Measurements from ENCODE around the gene TMEM255B.
"Not testable (repeated sequence)": the region's sequence is repeated elsewhere in the genome, so short reads cannot be mapped to it uniquely, and the experiment has no call there.

Gene TMEM255B

DNA sequence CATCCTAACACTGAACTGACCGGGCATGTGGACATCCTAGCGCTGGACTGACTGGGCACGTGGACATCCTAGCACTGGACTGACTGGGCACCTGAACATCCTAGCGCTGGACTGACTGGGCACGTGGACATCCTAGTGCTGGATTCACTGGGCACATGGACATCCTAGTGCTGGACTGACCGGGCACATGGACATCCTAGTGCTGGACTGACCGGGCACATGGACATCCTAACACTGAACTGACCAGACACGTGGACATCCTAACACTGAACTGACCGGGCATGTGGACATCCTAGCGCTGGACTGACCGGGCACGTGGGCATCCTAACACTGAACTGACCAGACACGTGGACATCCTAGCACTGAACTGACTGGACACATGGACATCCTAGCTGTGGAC lies 30.9 kb downstream of the TMEM255B start:
- not testable (repeated sequence) for H3K9ac ChIP-seq (ENCODE audit: low read depth, low read length); H3K36me3 ChIP-seq (ENCODE audit: insufficient read depth, low read length); H3K4me1 ChIP-seq (ENCODE audit: insufficient read depth, low read length); H3K9me3 ChIP-seq (ENCODE audit: control insufficient read depth, insufficient read depth, low read length)

DNA sequence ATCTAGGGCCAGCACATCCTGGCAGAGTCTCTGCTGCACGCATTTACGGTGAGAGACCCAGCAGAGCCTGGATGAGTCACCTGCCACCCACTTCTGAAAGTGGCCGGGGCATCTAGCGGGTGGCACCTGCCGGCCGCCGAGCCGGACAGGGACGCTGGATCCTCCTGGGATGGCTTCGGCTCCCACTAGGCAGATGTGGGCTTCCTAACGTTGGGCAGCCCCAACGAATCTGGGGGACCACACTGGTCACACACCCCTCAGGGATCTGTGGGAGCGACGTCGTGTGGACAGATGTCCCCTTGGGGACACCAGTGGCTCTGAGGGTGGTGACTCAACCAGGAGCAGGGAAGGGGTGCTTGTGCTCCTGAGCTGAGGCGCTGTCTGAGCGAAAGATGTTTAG lies 32.2 kb downstream of the TMEM255B start:
- no peak overlapping the region for H3K9ac ChIP-seq (ENCODE audit: low read depth, low read length)
- no peaks in the 10 kb centered on the region for H3K4me1 ChIP-seq (ENCODE audit: insufficient read depth, low read length)
- no peaks in the 10 kb centered on the region for H3K9me3 ChIP-seq (ENCODE audit: control insufficient read depth, insufficient read depth, low read length)
- H3K36me3 ChIP-seq (ENCODE audit: insufficient read depth, low read length): no peaks in the 10 kb centered on the region

DNA sequence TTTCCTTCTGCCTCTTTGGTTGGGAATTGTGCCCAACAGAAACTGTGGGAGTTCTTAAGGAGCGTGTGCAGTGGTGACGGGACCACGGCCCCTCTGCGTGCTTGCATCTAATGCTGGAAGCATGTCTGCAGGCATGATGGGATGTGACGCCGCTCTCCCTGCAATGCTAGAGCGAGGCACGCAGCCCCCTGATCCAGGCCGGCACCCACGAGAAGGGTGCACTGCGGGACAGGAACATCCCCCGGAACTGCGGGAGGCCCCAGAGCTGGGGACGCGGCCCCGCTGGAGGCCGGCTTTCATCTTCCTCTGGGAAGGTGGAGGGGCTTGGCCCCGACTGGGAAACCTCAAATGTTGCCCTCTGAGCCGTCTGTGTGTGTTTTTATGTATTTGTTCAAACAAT lies 32.7 kb downstream of the TMEM255B start:
- H3K9ac ChIP-seq (ENCODE audit: low read depth, low read length): no peak overlapping the region
- H3K9me3 ChIP-seq (ENCODE audit: control insufficient read depth, insufficient read depth, low read length): no peaks in the 10 kb centered on the region
- no peaks in the 10 kb centered on the region for H3K4me1 ChIP-seq (ENCODE audit: insufficient read depth, low read length)
- no peaks in the 10 kb centered on the region for H3K36me3 ChIP-seq (ENCODE audit: insufficient read depth, low read length)

DNA sequence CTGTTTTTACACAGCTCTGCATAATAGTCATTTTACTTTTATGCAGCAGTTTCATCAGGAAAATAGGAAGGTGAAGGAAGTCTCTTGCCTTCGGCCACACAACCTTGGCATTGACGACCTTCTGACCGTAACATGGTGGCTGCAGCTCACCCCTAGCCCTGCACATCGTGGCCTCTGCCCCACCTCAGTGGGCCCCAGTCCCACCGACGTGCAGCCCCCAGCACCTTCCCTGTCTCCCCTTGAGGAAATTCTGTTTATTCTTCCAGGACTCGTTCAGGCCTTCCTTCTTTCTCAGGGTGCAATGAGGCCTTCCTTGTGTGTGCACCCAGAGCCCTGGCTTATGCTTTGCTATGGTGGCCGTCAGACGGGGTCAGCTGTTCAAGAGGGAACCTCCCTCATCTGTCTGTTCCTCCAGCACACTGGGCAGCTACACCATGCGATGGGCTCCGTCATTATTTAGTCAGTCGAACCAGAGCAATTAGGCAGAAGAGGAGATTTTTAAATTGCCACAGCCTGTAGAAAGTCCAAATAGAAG lies 33.3 kb downstream of the TMEM255B start:
- Histone ChIP-seq H3K9me3 (ENCODE audit: control insufficient read depth, insufficient read depth, low read length) (no peaks in the 10 kb centered on the region), H3K4me1 (ENCODE audit: insufficient read depth, low read length) (no peaks in the 10 kb centered on the region), H3K36me3 (ENCODE audit: insufficient read depth, low read length) (no peaks in the 10 kb centered on the region), H3K9ac (ENCODE audit: low read depth, low read length) (no peak overlapping the region)

DNA sequence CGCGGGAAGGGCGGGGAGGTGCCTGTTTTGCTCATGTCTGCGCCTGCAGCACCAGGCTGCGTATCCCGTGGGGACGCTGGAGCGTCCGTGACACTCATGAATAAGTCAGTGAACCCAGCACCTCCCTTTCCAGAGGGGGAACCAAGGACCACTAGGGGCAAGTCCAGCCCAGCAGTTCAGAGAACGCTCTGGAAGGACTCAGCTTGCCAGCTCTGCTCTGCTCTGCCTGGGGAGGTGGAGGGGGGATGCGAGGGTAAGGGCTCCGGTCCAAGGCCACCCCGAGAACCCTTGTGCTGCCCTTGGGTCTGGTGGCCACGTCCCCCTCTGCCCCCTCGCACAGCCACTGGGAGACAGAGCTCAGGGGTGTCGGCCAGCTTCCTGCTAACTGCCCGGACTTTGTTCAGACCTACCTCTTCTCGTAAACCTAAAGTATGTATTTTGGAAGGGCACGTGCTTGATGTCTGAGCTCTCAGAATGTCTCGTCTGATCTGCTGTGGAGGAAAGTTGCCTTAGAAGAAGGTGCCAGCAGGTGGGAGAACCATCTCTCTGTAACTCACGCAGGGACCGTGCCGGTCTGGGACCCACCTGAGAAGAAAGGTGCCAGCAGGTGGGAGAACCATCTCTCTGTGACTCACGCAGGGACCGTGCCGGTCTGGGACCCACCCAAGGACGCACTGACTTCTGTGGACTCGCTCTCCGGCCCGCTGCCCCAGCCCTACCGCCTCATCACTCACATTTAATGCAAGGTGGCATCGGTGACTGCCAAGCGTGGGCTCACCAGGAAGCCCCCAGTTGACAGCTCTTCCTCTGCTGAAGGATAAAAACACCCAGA lies 34.1 kb downstream of the TMEM255B start:
- H3K9me3 ChIP-seq (ENCODE audit: control insufficient read depth, insufficient read depth, low read length): no peaks in the 10 kb centered on the region
- H3K4me1 ChIP-seq (ENCODE audit: insufficient read depth, low read length): no peaks in the 10 kb centered on the region
- H3K36me3 ChIP-seq (ENCODE audit: insufficient read depth, low read length): no peaks in the 10 kb centered on the region
- no peak overlapping the region for H3K9ac ChIP-seq (ENCODE audit: low read depth, low read length)

DNA sequence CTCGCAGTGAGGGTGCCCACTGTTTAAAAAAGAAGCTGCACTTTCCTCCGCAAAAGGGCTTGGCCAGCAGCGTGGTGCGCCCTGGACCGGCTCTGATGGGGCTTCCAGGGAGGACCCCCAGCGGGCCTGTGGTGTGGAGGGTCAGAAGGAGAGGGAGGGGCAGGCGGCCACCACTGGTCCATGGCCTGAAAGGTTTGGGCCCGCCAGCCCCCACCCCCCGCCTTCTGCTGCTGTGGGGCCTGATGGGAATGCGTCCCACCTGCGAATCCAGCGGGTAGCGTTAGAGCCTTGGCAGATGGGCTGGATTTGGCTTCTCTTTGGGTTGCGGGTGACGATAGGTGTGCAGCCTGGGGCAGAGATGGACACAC lies 34.7 kb downstream of the TMEM255B start:
- no peak overlapping the region for H3K9ac ChIP-seq (ENCODE audit: low read depth, low read length)

DNA sequence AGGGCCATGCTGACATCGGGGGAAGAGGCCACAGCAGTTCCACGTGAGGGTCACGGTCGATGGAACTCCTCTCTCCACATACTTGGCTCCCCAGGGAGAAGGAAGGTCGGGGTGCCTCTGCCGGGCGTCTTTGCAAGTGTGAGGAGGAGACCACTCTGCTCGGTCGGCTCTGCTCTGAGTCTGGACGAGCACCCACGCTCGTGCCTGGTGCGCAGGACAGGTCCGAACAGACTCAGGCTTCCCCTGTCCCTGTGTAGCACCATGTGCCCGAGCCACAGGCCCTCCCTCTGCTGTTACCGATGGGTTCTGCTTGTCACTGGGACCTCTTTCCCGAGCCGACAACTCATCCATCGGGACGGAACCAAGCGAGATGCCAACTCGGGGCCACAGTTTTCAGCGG lies 35.1 kb downstream of the TMEM255B start:
- no peaks in the 10 kb centered on the region for H3K4me1 ChIP-seq (ENCODE audit: insufficient read depth, low read length)
- H3K36me3 ChIP-seq (ENCODE audit: insufficient read depth, low read length): no peaks in the 10 kb centered on the region
- H3K9ac ChIP-seq (ENCODE audit: low read depth, low read length): no peak overlapping the region
- no peaks in the 10 kb centered on the region for H3K9me3 ChIP-seq (ENCODE audit: control insufficient read depth, insufficient read depth, low read length)

More for the DNA sequence above, 34.7 kb downstream of the TMEM255B start:
- no peaks in the 10 kb centered on the region for H3K4me1 ChIP-seq (ENCODE audit: insufficient read depth, low read length)
- H3K9me3 ChIP-seq (ENCODE audit: control insufficient read depth, insufficient read depth, low read length): no peaks in the 10 kb centered on the region
- H3K36me3 ChIP-seq (ENCODE audit: insufficient read depth, low read length): no peaks in the 10 kb centered on the region

DNA sequence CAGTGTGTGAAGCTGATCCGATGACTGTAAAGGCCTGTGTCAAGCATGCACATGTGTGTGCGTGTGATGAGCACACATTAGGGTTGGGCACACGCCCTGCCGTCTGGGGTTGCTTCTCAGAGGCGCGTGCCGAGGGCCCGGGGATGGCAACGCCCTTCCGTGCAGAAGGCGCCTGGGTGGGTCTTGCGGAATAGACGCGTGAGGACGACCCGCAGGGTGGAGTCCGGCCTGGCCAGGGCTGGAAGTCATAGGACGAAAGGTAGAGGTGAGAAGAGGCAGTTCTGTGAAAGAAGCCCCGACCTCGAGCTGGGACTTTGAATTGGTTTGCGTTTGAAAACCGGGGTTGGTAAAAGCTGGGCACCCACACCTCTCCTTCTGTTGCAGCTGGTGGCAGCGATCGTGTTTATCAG lies 35.7 kb downstream of the TMEM255B start:
- Histone ChIP-seq H3K4me1 (ENCODE audit: insufficient read depth, low read length) (no peaks in the 10 kb centered on the region), H3K36me3 (ENCODE audit: insufficient read depth, low read length) (no peaks in the 10 kb centered on the region), H3K9ac (ENCODE audit: low read depth, low read length) (no peak overlapping the region), H3K9me3 (ENCODE audit: control insufficient read depth, insufficient read depth, low read length) (no peaks in the 10 kb centered on the region)

DNA sequence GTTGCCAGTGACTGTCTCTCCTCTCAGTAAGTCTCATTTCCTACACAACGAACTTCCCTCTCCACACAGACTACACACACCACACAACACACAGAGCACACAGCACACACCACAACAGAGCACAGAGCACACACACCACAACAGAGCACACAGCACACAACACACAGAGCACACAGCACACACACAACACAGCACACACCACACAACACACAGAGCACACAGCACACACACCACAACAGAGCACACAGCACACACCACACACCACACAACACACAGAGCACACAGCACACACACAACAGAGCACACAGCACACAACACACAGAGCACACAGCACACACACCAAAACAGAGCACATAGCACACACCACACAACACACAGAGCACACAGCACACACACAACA lies 36.3 kb downstream of the TMEM255B start:
- not testable (repeated sequence) for H3K36me3 ChIP-seq (ENCODE audit: insufficient read depth, low read length); H3K9me3 ChIP-seq (ENCODE audit: control insufficient read depth, insufficient read depth, low read length); H3K4me1 ChIP-seq (ENCODE audit: insufficient read depth, low read length); H3K9ac ChIP-seq (ENCODE audit: low read depth, low read length)

DNA sequence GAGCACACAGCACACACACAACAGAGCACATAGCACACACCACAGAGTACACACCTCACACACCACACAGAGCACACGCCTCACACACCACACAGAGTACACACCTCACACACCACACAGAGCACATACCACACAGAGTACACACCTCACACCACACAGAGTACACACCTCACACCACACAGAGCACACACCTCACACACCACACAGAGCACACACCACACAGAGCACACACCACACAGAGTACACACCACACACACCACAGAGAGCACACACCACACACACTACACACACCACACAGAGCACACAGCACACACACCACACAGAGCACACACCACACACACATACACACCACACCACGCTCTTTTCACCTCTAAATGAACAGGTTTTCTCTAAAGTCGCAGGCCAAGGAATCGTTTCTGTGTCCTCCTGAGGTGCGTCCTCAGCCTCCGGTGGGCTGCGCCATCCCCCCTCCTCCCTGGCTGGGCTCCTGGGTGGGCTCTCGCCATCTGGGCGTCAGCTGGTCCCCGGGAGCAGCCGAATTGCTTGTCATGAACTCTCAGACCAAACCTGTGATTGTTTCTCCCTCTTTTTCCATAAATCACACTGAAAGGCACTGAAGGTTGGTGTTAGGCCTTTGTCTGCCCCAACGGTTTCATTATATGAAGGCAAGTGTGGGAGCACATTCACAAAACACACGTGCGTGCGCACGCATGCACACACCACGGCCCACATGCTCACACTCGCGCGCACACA lies 37.4 kb downstream of the TMEM255B start:
- no peaks in the 10 kb centered on the region for H3K4me1 ChIP-seq (ENCODE audit: insufficient read depth, low read length)
- no peak overlapping the region for H3K9ac ChIP-seq (ENCODE audit: low read depth, low read length)
- H3K9me3 ChIP-seq (ENCODE audit: control insufficient read depth, insufficient read depth, low read length): no peaks in the 10 kb centered on the region
- no peaks in the 10 kb centered on the region for H3K36me3 ChIP-seq (ENCODE audit: insufficient read depth, low read length)

DNA sequence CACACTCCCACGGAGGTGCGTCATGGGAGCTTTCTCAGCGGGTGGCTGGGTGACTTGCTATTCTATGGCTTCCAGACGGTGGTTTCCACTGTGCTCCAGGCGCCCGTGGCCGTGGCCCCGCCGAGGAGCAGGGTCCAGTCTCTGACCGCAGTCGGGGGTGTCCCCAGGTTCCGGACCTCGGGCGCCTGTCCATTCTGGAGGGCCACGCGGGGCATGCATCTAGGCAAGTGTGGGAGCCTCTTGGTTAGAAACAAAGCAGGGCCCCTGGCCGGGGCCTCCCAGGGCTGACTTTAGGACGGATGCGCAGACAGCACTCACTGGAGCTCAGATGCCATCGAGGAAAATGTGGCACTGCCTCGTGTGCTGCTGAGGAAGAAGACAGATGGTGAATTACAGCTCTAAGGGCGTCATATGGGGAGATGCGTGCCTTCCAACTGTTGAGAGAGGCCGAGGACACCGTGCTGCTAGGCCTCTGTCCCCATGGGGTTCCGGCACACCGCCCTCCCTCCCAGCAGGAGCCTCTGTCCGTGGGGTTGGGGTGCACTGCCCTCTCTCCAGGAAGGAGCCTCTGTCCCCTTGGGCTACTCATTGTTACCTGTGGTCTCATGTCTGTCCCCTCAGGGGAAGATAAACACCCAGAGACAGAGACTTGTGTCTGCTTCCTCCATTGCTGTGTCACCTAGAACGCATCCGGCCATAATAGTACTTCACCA lies 38.1 kb downstream of the TMEM255B start:
- Histone ChIP-seq H3K9me3 (ENCODE audit: control insufficient read depth, insufficient read depth, low read length) (no peaks in the 10 kb centered on the region), H3K4me1 (ENCODE audit: insufficient read depth, low read length) (no peaks in the 10 kb centered on the region), H3K9ac (ENCODE audit: low read depth, low read length) (no peak overlapping the region), H3K36me3 (ENCODE audit: insufficient read depth, low read length) (no peaks in the 10 kb centered on the region)

DNA sequence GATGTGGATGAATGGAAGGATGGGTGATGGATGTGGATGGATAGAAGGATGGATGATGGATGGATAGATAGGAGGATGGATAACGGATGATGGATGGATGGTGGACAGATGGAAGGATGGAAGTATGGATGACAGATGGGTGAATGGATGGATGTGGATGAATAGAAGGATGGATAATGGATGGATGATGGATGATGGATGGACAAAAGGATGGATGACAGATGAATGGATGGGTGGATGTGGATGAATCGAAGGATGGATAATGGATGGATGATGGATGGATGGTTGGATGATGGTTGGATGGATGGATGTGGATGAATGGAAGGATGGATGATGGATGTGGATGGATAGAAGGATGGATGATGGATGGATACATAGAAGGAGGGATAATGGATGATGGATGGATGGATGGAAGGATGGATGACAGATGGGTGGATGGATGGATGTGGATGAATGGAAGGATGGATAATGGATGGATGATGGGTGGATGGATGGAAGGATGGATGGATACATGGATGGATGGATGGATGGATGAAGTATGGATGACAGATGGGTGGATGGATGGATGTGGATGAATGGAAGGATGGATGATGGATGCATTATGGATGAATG lies 39.3 kb downstream of the TMEM255B start:
- Histone ChIP-seq H3K9ac (ENCODE audit: low read depth, low read length) (no peak overlapping the region), H3K4me1 (ENCODE audit: insufficient read depth, low read length) (no peaks in the 10 kb centered on the region), H3K9me3 (ENCODE audit: control insufficient read depth, insufficient read depth, low read length) (no peaks in the 10 kb centered on the region), H3K36me3 (ENCODE audit: insufficient read depth, low read length) (no peaks in the 10 kb centered on the region)

DNA sequence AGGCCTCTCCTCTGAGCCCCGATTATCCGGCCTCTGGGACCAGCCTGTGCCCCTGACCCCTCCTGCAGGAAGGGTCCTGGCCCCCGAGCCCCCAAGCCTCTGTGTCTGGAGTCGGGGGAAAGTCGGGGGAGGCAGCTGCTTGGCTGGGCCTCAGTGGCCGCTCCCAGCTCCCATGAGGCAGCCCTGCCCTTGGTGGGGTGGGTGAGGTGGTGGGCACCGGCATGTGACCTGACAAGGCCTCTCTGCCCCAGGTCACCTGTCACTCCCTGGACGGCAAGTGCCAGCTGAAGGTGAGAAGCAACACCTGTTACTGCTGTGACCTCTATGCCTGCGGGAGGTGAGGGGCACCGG lies 41.5 kb downstream of the TMEM255B start:
- H3K36me3 ChIP-seq (ENCODE audit: insufficient read depth, low read length): no peaks in the 10 kb centered on the region

DNA sequence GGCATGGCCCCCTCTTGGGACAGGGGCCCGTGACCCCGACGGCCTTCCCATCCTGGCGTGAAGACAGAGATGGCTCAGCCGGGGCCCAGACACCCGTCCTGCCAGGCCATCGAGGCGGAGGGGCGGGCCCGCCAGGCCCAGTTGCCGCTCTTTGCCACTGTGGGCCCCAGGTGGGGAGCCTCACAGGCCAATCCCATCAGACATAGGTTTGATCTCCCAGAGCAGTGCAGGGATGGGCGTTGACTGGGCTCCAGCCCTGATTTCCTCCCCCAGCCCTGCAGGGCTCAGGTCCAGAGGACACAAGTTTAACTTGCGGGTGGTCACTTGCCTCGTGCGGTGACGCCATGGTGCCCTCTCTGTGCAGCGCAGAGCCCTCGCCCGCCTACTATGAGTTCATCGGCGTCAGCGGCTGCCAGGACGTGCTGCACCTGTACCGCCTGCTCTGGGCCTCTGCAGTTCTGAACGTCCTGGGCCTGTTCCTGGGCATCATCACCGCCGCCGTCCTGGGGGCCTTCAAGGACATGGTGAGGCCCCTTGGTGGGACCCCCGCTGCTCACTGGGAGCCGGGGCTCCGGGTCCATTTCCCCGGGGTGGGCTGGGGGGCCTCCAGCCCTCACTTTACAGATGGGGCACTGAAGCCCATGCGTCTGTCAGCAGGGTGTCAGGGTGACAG lies 42.4 kb downstream of the TMEM255B start:
- Histone ChIP-seq H3K36me3 (ENCODE audit: insufficient read depth, low read length) (no peaks in the 10 kb centered on the region), H3K9ac (ENCODE audit: low read depth, low read length) (no peak overlapping the region), H3K9me3 (ENCODE audit: control insufficient read depth, insufficient read depth, low read length) (no peaks in the 10 kb centered on the region), H3K4me1 (ENCODE audit: insufficient read depth, low read length) (no peaks in the 10 kb centered on the region)

More for the DNA sequence above, 41.5 kb downstream of the TMEM255B start:
- Histone ChIP-seq H3K4me1 (ENCODE audit: insufficient read depth, low read length) (no peaks in the 10 kb centered on the region), H3K9me3 (ENCODE audit: control insufficient read depth, insufficient read depth, low read length) (no peaks in the 10 kb centered on the region), H3K9ac (ENCODE audit: low read depth, low read length) (no peak overlapping the region)
